ENCODE measurements around the gene KNSTRN.
A peak's percentile ranks its signal among the peaks of the same experiment; 100 is the strongest.

KNSTRN gene

GRCh38 chr15:40399370-40399769 lies 16.8 kb downstream of the KNSTRN start:
- DNase-seq (ENCODE audit: low read depth in 2 of 2): no peak

- peak; percentile 82 to 86 for DNase-seq (ENCODE audit: low read depth in 2 of 2)
Observed at GRCh38 chr15:40405501-40406381, 23.2 kb downstream of the KNSTRN start, which contains the start of gene IVD. IVD (plus strand) TSS chr15:40405795; CDS start chr15:40405828, 33 bp downstream.

GRCh38 chr15:40407330-40407990 lies 24.9 kb downstream of the KNSTRN start:
- DNase-seq (ENCODE audit: low read depth in 2 of 2): no peak

- no peak for DNase-seq (ENCODE audit: low read depth in 2 of 2)
Observed at GRCh38 chr15:40409366-40409765, 26.8 kb downstream of the KNSTRN start.

- no peak for DNase-seq (ENCODE audit: low read depth in 2 of 2)
Observed at GRCh38 chr15:40410476-40410875, 28.0 kb downstream of the KNSTRN start.

- DNase-seq (ENCODE audit: low read depth in 2 of 2): no peak
Observed at GRCh38 chr15:40412095-40412759, 29.7 kb downstream of the KNSTRN start.

GRCh38 chr15:40413036-40413435 lies 30.5 kb downstream of the KNSTRN start:
- DNase-seq (ENCODE audit: low read depth in 2 of 2): no peak

- DNase-seq (ENCODE audit: low read depth in 2 of 2): no peak
Observed at GRCh38 chr15:40414816-40415215, 32.3 kb downstream of the KNSTRN start.

GRCh38 chr15:40415226-40415625 lies 32.7 kb downstream of the KNSTRN start:
- DNase-seq (ENCODE audit: low read depth in 2 of 2): no peak

GRCh38 chr15:40416056-40416455 lies 33.5 kb downstream of the KNSTRN start:
- DNase-seq (ENCODE audit: low read depth in 2 of 2): no peak

- DNase-seq (ENCODE audit: low read depth in 2 of 2): no peak
Observed at GRCh38 chr15:40418126-40418525, 35.6 kb downstream of the KNSTRN start.

- DNase-seq (ENCODE audit: low read depth in 2 of 2): no peak
Observed at GRCh38 chr15:40420071-40420713, 37.7 kb downstream of the KNSTRN start.

- no peak for DNase-seq (ENCODE audit: low read depth in 2 of 2)
Observed at GRCh38 chr15:40420793-40421192, 38.3 kb downstream of the KNSTRN start.

- peak in 1 of 2 experiments; percentile 29 for DNase-seq (ENCODE audit: low read depth in 2 of 2)
Observed at GRCh38 chr15:40421246-40422157, 39.0 kb downstream of the KNSTRN start.

- DNase-seq (ENCODE audit: low read depth in 2 of 2): no peak
Observed at GRCh38 chr15:40424483-40425115, 42.1 kb downstream of the KNSTRN start.

- no peak for DNase-seq (ENCODE audit: low read depth in 2 of 2)
Observed at GRCh38 chr15:40425681-40426080, 43.2 kb downstream of the KNSTRN start.

GRCh38 chr15:40427188-40427587 lies 44.7 kb downstream of the KNSTRN start:
- no peak for DNase-seq (ENCODE audit: low read depth in 2 of 2)

GRCh38 chr15:40428185-40428584 lies 45.7 kb downstream of the KNSTRN start:
- no peak for DNase-seq (ENCODE audit: low read depth in 2 of 2)

GRCh38 chr15:40429068-40429710 lies 46.7 kb downstream of the KNSTRN start:
- DNase-seq (ENCODE audit: low read depth in 2 of 2): no peak

- DNase-seq (ENCODE audit: low read depth in 2 of 2): no peak
Observed at GRCh38 chr15:40430271-40430805, 47.8 kb downstream of the KNSTRN start.

Measured in fibroblast of skin of left quadriceps (primary cell).